NCI-H2196 (cell line): ENCODE measurements around the gene FIS1.

Source experiments
- DNase-seq: peaks from one replicate; lab custom pipeline; 2025; ENCODE audit not compliant: unreplicated experiment; lab: John Stamatoyannopoulos, UW

FIS1 gene

DNA sequence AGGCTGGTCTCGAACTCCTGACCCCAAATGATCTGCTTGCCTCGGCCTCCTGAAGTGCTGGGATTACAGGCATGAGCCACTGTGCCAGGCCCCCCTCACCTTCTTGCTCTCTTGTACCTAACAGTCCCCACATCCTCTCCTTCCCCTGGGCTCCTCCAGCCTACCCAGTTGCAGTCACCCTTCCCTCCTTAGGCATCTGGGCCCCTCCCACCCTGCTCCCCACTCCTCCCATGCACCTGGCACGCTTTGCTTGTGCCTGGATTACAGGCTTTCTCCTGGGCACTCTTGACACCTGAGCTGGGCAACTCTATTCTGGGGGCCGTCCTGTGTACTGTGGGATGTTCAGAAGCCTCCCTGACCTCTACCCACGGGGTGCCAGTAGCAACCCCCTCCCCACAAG lies 10.2 kb downstream of the FIS1 start:
- DNase-seq = no peak

DNA sequence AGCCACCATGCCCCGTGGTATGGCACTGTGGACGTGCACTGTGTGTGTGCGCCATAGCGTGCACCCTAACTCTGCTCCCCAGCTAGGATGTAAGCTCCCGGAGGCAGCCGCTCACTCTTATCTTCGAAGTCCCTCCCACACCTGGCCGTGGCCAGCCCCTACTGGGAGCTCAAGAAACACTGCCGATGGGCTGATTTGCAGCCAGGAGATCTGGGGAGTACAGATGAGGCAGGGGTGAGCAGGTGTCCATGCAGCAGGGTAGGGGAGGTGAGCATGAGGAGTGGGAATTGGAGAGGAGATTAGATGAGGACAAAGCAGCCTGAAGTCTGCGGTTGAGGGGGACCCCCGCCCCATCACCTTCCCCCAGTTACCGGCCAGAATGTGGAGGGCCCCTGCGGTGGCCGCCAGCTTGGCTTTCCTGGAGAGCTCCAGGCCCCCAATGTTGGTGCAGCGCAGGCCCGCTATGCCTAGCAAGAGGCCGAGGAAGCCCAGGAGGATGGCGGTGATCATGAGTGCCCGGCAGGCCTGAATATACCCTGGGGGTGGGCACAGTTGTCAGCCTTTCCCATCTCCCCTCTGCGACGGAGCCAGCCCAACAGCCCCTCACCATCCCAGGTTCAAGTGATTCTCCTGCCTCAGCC lies 10.9 kb downstream of the FIS1 start:
- no peak for DNase-seq

DNA sequence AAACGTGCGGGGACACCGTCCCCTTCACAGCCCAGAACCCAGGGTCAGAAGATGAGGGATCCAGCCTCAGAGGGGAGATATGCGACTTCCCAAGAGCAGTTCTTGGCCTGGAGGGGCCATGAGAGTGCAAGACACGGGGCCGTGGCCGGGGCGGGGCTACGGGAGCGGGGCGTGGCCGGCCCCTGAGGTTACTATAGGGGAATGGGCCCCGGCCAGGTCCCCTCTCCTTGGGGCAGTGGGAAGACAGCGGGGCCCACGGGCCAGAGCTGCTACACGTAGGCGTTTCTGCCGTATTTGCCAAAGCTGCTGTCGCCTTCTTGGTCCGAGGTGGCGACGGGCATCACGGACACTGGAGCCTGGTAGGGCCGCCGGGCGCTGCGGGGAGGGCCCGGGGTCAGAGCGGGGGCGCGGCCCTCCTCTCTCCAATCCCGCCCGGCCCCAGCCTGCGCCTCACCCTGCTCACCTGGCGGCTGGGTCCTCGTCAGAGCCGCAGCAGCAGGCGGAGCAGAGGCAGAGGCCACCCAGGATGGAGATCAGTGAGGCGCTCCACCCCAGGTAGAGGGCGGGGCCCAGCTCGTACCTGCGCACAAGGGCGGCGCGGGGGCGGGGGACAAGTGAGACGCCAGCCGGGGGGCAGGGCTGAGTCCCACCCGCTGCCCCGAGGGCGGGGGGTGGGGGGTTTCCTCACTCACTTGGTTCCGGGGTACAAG lies 12.6 kb downstream of the FIS1 start:
- DNase-seq = peak; percentile 82

DNA sequence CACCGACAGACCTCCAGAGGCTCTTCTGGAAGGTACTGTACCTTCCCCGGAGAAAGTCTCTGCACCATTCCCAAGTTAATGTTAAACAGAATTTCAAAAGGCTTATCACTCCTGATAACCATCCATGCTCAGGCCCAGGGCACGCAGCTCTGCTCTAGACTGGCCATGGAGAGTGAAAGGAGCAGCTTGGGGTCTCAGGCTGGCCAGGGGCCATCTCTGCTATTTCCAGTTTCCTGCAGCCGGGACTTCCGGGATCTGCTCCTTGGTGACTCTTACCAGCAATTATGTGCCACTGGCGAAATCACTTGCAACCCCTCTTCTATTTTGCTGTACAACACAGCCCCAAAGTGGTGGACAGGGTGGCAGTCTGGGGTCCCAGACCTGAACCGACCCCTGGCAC lies 13.2 kb downstream of the FIS1 start:
- no peak for DNase-seq

DNA sequence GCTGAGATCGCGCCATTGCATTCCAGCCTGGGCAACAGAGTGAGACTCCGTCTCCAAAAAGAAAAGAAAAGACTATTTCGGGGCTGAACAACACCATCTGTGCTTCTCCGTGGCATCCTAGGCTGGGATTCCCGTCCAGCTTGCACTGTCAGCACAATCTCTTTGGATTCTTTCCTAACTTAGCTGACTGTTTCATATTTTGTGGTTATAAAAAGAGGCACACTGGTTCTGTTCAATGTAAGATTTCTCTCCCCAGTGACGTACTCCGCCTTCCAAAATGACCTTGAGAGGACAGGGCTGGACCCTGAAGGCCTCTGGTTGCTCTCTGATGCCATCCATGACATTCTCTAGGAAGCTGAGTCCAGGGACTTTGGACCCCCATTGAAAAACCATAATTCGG lies 18.2 kb downstream of the FIS1 start:
- no peak for DNase-seq

GRCh38 chr7:101225650-101226049 lies 19.2 kb downstream of the FIS1 start:
- no peak for DNase-seq

GRCh38 chr7:101223528-101223927 lies 21.4 kb downstream of the FIS1 start:
- no peak for DNase-seq

DNA sequence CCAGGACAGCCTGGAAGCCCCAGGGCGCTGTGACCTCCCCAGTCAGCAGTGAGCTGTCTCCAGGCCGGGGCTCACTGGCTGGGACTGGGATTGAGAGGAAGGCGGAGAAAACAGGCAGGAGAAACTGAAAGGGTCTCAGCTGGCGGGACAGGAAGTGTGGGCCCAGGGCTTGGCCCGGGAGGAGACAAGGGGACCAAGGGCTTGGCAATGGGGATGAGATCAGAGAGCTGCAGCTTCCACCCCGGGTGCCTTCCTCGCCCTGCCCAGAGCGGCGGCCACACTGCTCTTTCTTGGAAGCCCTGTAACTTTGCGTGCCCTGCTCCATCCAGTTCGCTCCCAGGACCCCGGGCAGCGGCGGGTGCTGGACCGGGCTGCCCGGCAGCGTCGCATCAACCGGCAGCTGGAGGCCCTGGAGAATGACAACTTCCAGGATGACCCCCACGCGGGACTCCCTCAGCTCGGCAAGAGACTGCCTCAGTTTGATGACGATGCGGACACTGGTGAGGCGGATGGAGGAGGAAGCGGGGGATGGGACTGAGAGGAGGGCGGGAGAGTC lies 22.5 kb downstream of the FIS1 start:
- DNase-seq = no peak

DNA sequence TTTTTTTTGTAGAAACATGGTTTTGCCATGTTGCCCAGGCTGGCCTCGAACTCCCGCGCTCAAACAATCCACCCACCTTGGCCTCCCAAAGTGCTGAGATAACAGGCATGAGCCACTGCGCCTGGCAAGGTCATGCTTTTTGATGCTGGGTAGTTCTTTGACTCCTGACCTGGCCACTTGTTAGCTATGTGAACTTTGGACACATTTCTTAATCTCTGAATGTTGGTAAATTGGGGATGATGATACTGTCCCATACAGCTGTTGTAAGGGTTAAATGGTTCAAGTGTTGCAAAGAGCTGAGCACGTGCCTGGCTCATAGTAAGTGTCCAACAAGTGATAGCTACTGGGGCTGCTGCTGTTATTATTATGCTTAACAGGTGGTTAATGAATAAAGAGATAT lies 24.6 kb downstream of the FIS1 start:
- no peak for DNase-seq

- DNase-seq = no peak
Observed at GRCh38 chr7:101218236-101219125, 26.4 kb downstream of the FIS1 start.

DNA sequence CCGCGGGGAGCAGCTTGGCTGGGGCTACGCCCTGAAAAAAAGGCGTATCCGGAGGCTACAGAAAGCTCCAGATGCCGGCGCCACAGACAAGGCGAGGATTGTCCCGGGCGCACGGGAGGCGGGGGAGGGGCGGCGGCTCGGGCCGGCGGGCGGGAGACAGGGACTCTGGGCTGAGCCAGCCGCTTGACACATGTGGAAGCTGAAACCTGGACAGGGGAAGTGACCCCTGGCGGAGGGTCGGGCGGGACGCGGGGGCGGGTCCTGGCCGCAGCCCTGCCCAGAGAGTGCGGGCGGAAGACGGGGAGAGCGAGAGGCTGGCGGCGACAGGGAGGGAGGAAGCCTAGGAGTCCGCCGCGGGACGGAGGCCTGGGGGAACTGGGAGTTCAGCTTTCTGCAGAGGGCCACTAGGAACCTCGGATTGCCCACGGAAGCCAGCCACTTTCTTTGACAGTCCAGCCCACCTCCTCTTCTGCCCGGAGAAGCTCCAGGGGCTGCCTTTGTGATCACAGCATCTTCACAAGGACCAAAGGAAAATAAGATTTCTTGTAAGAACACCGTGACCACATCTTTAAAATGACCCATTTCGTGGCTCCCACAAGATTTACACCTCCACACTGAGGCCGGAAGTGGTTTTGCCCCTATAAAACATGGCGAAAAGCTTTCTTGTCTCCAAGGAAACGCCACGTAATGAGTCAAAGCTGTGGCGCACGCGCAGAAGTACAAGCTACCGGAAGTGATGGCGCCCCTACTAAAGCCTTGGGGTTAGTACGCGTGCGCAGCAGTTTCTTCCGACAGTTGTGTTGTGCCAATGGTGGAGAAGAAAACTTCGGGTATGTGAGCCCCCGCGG lies 27.3 kb downstream of the FIS1 start, which contains the start of the genes PLOD3 and ZNHIT1:
PLOD3 (minus strand) TSS at position 194 of the 848 bp plus-strand sequence. CDS start 307 bp downstream, outside the sequence.
ZNHIT1 (plus strand) TSS at position 778 of the 848 bp plus-strand sequence; CDS start at position 809, 31 bp downstream.
- DNase-seq = peak; percentile 99

DNA sequence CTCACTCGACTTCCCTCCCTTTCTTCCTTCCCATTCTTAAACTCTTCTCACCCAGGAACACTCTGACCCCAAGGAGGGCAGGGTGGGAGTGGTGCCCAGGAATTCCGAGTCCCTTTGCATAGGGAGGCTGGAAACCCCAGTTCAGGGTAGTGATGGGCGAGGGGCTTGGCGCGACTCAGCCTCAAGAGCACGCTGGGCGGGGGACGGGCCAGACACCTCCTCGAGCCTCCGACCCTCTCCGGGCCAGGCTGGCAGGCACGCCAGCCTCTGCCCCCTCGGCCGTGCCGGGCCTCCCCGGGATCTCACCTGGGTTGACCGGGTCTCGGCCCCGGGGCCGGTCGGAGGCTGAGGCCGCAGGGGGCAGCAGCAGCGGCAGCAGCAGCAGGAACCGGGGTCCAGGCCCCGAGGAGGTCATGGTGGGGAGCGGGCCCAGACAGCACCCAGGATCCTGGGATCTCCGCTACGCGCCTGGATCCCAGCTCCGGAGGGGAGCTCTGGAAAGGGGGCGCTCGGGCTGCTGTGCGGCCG lies 28.0 kb downstream of the FIS1 start:
- DNase-seq = no peak

GRCh38 chr7:101216001-101216859 lies 28.7 kb downstream of the FIS1 start:
- DNase-seq = no peak

DNA sequence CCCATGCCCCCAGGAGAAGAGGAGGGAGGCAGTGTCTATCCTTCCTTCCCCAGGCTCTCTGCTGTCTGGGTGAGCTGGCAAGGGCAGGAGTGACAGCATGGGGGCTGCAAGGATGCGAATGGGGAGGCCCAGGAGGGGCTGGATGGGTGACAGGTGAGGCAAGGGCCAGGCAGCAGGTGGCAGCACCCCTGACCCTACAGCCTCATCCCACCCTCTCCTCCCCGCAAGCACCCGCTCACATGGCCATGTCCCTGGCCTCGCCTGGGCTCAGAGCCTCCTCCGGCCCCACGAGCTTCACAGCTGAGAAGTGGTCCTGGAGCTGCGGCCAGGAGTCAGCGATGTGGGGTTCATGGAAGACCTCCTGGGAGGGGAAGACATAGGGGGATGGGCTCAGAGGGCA lies 32.9 kb downstream of the FIS1 start:
- no peak for DNase-seq

- no peak for DNase-seq
Observed at GRCh38 chr7:101211501-101211900, 33.4 kb downstream of the FIS1 start.

GRCh38 chr7:101210143-101210542 lies 34.7 kb downstream of the FIS1 start:
- DNase-seq = no peak

GRCh38 chr7:101208794-101209193 lies 36.1 kb downstream of the FIS1 start:
- no peak for DNase-seq

DNA sequence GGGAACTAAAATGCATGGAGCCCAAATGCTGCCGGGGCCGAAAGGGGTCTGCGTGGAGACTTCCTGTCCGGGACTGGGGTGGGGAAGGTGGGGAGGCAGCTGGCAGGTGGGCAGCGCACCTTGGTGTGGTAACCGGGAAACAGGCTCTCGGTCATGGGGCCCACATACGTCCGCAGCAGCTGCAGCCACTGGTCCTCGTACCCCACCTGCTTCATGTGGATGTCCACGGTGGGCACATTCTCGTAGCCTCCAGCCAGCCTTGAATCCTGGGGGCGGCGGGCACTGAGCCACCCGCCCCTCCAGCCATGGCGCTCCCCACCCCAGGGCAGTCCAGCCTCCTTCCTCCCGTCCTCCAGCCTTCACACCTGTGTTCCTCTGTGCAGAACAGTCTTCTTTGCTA lies 37.4 kb downstream of the FIS1 start:
- DNase-seq = no peak

- no peak for DNase-seq
Observed at GRCh38 chr7:101206665-101207042, 38.2 kb downstream of the FIS1 start.
